Adrenal gland (tissue), 12 donors: ENCODE measurements around the gene TPX2. TPM values are rescaled to one million over a fixed set of nuclear protein-coding genes. Genes with fewer than 3 reads are reported as not detected.
"Not testable (repeated sequence)": the region's sequence is repeated elsewhere in the genome, so short reads cannot be mapped to it uniquely, and the experiment has no call there.

Experiments
- DNase-seq, 7 donors: peaks; one replicate each; pipeline ENCODE4 v3.0.0-alpha.2; 2019 to 2020
- H3K27ac ChIP-seq, 5 donors: fragments of 200-600 bp; sonication (generic) in 4 of 5; 1 replicate in 3 of 5; 2 replicates in 2 of 5; pipeline versions ENCODE4 v1.5.1 to v1.8.0; 2016 to 2020; ENCODE audit warnings: mild to moderate bottlenecking in 1 of 5
- H3K27me3 ChIP-seq: fragments of 200-600 bp; 2 replicates; pipeline ENCODE4 v1.8.0; 2021
- H3K36me3 ChIP-seq, 2 donors: fragments of 200-600 bp; replicated peaks in 1 of 2; 1 replicate in 1 of 2; 2 replicates in 1 of 2; pipeline versions ENCODE4 v1.5.1 to v1.8.0; 2018 to 2022
- H3K4me1 ChIP-seq, 2 donors: fragments of 200-600 bp; replicated peaks in 1 of 2; 1 replicate in 1 of 2; 2 replicates in 1 of 2; pipeline versions ENCODE4 v1.5.1 to v1.8.0; 2018 to 2021
- H3K4me3 ChIP-seq, 4 donors: fragments of 200-600 bp; sonication (generic) in 3 of 4; one replicate each; pipeline ENCODE4 v1.5.1; 2016 to 2018
- H3K9me3 ChIP-seq, 3 donors: fragments of 200-600 bp; sonication (generic) in 1 of 3; replicated peaks in 1 of 3; 1 replicate in 2 of 3; 2 replicates in 1 of 3; pipeline versions ENCODE4 v1.5.1 to v1.8.0; 2016 to 2021
- CTCF ChIP-seq, 6 experiments: fragments of 450-650 bp in 4 of 6; fragments of 200-600 bp in 2 of 6; sonication (generic) in 1 of 6; IDR thresholded peaks; 1 replicate in 5 of 6; 2 replicates in 1 of 6; pipeline versions ENCODE4 v1.5.1 to v1.8.0; 2016 to 2021; ENCODE audit warnings: antibody characterized with exemption in 6 of 6, mild to moderate bottlenecking in 2 of 6, moderate library complexity in 1 of 6
- POLR2A ChIP-seq, 2 donors: fragments of 450-650 bp; IDR thresholded peaks; one replicate each; pipeline ENCODE4 v1.6.1; 2017; ENCODE audit warnings: antibody characterized with exemption in 2 of 2, mild to moderate bottlenecking in 2 of 2, moderate library complexity in 1 of 2
- WGBS, 4 donors: extraction: QIAGEN DNeasy Blood & Tissue Kit in 2 of 4; methylation state at CpG; one replicate each; pipeline versions ENCODE4 v1.1.5 to v1.1.7; 2013 to 2017; 5-methylcytosine and 5-hydroxymethylcytosine counted together
- intact Hi-C, 2 donors: fragments of 100-400 bp; cut with DNase I; formaldehyde crosslinking; loops; one replicate each; pipeline versions ENCODE4 v1.14.1 to v1.15.0; 2022 to 2023
- polyA plus RNA-seq, 3 donors: library from polyadenylated mRNA; stranded (reverse); fragments of 200-250 nt in 2 of 3; fragments of 350-450 nt in 1 of 3; fragmentation: Illumina TruSeq in 1 of 3; extraction: RNeasy Lipid Tissue Mini Kit (QIAGEN cat#74804) in 1 of 3; gene quantifications; one replicate each; pipeline ENCODE4 v1.2.3, GENCODE V29; 2013 to 2014
- total RNA-seq, 9 donors: library from RNA; depleted of rRNA in 4 of 9; stranded (reverse); fragments of >200 nt in 4 of 9; fragments of 120-200 nt in 1 of 9; fragmentation: NEBNext Ultra II Directional in 1 of 9; extraction: Animal tissue kit (Norgen Biotek cat#: 25700) in 1 of 9; gene quantifications; one replicate each; pipeline versions ENCODE4 v1.1.0 to v1.2.4, GENCODE V29; 2013 to 2023
- donor health status: healthy with polysubstance abuse.
- donor health status: Bipolar disorder and iron deficiency.
- donor health status: DM: yes; HTN: yes; CAD: no.
- donor health status: DM: no; HTN: no; CAD: no.
- donor health status: DM: no; HTN: no; CAD: no.
- donor health status: DM: yes; HTN: yes; CAD: no.

The TPX2 gene
- total and polyA plus RNA-seq, 12 donors = 0.40 to 22.6 (median 2.5) TPM

DNA sequence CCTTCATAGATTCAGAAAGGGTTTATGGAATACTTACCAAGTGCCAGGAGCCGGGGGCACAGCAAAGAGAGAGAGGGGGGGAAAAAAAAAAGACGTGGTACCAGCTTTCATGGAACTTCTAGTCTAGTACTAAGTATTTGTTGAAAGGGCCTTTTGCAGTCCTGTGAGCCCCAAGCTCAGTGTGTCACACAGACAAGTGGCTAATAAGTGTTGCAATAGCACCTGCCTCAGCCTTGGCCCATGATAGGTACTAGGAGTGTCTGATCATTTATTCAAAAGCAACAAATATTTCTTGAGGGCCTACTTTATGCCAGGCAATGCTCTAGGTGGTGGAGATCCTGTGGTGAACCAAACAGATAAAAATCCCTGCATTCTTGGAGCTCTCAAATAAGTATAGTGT, 88.0 kb downstream of the TPX2 start:
- H3K4me3 ChIP-seq = no peak overlapping the region
- 55 to 76% (median 65%) methylated on average over 2 of the region's 2 CpGs for WGBS, 4 donors
- intact Hi-C loops = loop anchor here in 1 of 2 donors (10.0 kb wide), 1 partner anchor 198 kb away; no protein-coding TSS in a partner anchor
- TF ChIP-seq CTCF (IDR thresholded peaks at IDR 0.05) = no peak
- no peak for TF ChIP-seq POLR2A (IDR thresholded peaks at IDR 0.05)
- no peak for DNase-seq
- peaks cover 0 to 3% of the 10 kb centered on the region in 2 donors for H3K4me1 ChIP-seq
- H3K9me3 ChIP-seq = no peaks in the 10 kb centered on the region
- H3K36me3 ChIP-seq = no peaks in the 10 kb centered on the region
- no peak overlapping the region for H3K27ac ChIP-seq
- no peaks in the 10 kb centered on the region for H3K27me3 ChIP-seq

DNA sequence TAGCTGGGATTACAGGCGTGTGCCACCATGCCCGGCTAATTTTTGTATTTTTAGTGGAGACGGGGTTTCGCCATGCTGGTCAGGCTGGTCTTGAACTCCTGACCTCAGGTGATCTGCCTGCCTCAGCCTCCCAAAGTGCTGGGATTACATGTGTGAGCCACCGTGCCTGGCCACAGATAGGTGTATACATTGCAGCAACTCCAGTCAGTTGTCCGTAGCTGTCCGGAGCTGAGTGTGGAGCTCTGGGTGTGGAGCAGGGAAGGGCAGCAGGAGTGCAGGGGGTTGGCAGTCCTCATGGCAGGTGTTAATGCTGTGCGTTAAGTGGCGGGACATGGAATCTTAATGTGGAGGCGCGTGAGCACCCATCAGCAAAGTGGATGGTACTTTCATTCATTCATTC, 88.9 kb downstream of the TPX2 start:
- intact Hi-C loops = loop anchor here in 1 of 2 donors (10.0 kb wide), 1 partner anchor 197 kb away; no protein-coding TSS in a partner anchor
- WGBS, 4 donors = 87 to 92% (median 91%) methylated on average over 11 of the region's 11 CpGs
- not testable (repeated sequence) for H3K27me3 ChIP-seq, H3K27ac ChIP-seq, DNase-seq, H3K9me3 ChIP-seq, H3K4me3 ChIP-seq, H3K4me1 ChIP-seq, H3K36me3 ChIP-seq

DNA sequence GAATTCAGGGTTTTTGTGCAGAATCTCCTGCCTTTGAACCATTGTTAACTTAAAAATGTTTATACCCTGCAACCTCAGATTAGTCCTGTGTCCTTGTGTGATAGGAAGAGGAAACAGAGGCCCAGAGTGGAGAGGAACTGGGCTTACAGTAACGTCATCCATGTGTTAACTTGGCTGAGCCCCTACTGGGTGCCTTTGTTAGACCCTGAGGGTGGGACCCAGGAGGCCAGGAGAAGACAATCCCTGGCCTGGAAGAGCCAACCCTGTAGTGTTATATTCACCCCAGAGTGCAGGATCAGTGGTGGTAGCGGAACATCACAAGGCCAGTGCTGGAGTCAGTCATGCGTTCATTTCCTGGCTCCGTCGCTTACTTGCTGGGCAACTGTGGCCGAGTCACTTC, 90.6 kb downstream of the TPX2 start:
- no peak overlapping the region for H3K27ac ChIP-seq
- H3K4me1 ChIP-seq = no peaks in the 10 kb centered on the region
- H3K27me3 ChIP-seq = no peaks in the 10 kb centered on the region
- no peak for TF ChIP-seq POLR2A (IDR thresholded peaks at IDR 0.05)
- TF ChIP-seq CTCF (IDR thresholded peaks at IDR 0.05) = no peak
- no peaks in the 10 kb centered on the region for H3K9me3 ChIP-seq
- intact Hi-C loops = loop anchor here in 1 of 2 donors (10.0 kb wide), 1 partner anchor 195 kb away; no protein-coding TSS in a partner anchor
- 82 to 90% (median 86%) methylated on average over 2 to 6 of the region's 6 CpGs for WGBS, 4 donors
- H3K36me3 ChIP-seq = no peaks in the 10 kb centered on the region
- DNase-seq = no peak
- H3K4me3 ChIP-seq = no peak overlapping the region

DNA sequence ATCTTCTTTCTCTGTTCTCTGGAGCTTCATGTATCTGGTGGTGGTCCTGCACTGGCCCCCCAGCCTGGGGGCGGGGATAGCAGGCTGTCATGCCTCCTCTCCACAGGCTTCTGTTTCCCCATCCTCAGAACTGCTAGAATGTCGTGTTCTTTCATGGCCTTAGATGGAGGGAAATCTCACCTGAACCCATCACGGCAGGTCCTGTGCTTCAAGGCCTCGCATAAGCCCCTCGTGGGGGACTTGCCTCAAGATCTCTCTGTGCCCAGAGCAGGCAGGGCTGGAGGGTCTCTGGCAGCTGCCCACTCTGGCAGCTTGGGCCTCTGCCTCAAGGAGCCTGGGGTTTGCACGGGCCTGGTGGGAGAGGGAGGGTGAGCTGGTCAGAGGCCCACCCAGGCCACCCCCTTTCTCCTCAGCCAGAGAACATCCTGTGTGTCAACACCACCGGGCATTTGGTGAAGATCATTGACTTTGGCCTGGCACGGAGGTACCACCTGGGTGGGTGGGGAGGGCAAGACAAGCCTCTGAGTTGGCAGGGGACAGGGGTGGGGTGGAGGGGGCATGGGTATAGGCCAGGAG, 91.4 kb downstream of the TPX2 start:
- Histone ChIP-seq H3K36me3 (no peaks in the 10 kb centered on the region), H3K27me3 (no peaks in the 10 kb centered on the region), H3K4me1 (no peaks in the 10 kb centered on the region), H3K27ac (no peak overlapping the region), H3K9me3 (no peaks in the 10 kb centered on the region), H3K4me3 (no peak overlapping the region)
- no peak for DNase-seq
- TF ChIP-seq CTCF (IDR thresholded peaks at IDR 0.05) (no peak), POLR2A (IDR thresholded peaks at IDR 0.05) (no peak)
- 83 to 88% (median 86%) methylated on average over 5 to 8 of the region's 8 CpGs for WGBS, 4 donors
- intact Hi-C loops = no loop called here

DNA sequence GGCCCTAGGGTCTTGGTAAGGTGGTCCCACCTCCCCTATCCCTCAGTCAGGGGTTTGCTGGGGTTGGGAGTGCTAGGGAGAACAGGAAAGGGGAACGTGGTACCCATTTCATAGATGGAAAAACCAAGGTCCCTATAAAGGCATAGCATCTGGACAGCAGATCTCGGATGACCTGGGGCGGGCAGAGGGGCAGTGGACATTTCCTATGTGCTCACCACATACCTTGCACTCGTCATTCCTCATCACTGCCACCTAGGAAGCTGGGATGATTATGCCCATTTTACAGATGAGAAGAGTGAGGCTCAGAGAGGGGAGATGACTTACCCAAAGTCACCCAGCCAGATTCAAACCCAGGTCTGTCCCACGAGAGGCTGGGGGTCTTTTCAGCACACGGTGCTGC, 92.1 kb downstream of the TPX2 start:
- 79 to 84% (median 80%) methylated on average over 5 to 6 of the region's 6 CpGs for WGBS, 4 donors
- Histone ChIP-seq H3K4me1 (peaks cover 4 to 6% of the 10 kb centered on the region in 2 donors), H3K36me3 (no peaks in the 10 kb centered on the region), H3K27ac (no peak overlapping the region), H3K4me3 (no peak overlapping the region), H3K9me3 (no peaks in the 10 kb centered on the region), H3K27me3 (no peaks in the 10 kb centered on the region)
- DNase-seq = no peak
- intact Hi-C loops = no loop called here
- TF ChIP-seq CTCF (IDR thresholded peaks at IDR 0.05) = no peak
- no peak for TF ChIP-seq POLR2A (IDR thresholded peaks at IDR 0.05)
